Measurements from ENCODE around the gene WDR59. TPM values are rescaled to one million over a fixed set of nuclear protein-coding genes. Genes with fewer than 3 reads are reported as not detected.
"Not testable (repeated sequence)": the region's sequence is repeated elsewhere in the genome, so short reads cannot be mapped to it uniquely, and the experiment has no call there.

Gene WDR59
- total and polyA plus RNA-seq, 5 experiments from 2014 or later = 6.9 to 130 (median 12.9) TPM

- POLR2A ChIA-PET = no interaction called here
- no peak for ATAC-seq
- Mint-ChIP-seq H3K4me1 (no peaks in the 10 kb centered on the region), H3K9me3 (no peaks in the 10 kb centered on the region), H3K4me3 (no peak overlapping the region), H3K27ac (no peak overlapping the region), H3K27me3 (no peaks in the 10 kb centered on the region), H3K36me3 (no peaks in the 10 kb centered on the region)
- DNase-seq = no peak
Measured at GRCh38 chr16:74852500-74852875, 132.4 kb downstream of the WDR59 start.

- H3K4me1 Mint-ChIP-seq = no peaks in the 10 kb centered on the region
- H3K4me3 Mint-ChIP-seq = no peak overlapping the region
- no peak overlapping the region for H3K27ac Mint-ChIP-seq
- no peaks in the 10 kb centered on the region for H3K9me3 Mint-ChIP-seq
- H3K27me3 Mint-ChIP-seq = peaks cover 0 to 7% (median 0%) of the 10 kb centered on the region in 5 donors
- no peaks in the 10 kb centered on the region for H3K36me3 Mint-ChIP-seq
- DNase-seq (no peak), ATAC-seq (no peak)
- POLR2A ChIA-PET = no interaction called here
Measured at GRCh38 chr16:74850027-74850426, 134.9 kb downstream of the WDR59 start.

GRCh38 chr16:74847202-74847601 lies 137.7 kb downstream of the WDR59 start:
- Mint-ChIP-seq H3K36me3 (no peaks in the 10 kb centered on the region), H3K4me1 (peaks cover 0 to 6% (median 2%) of the 10 kb centered on the region in 4 donors), H3K9me3 (no peaks in the 10 kb centered on the region), H3K4me3 (no peak overlapping the region), H3K27ac (no peak overlapping the region), H3K27me3 (peaks cover 0 to 7% (median 0%) of the 10 kb centered on the region in 5 donors)
- no peak for DNase-seq
- ATAC-seq = no peak
- POLR2A ChIA-PET = no interaction called here

GRCh38 chr16:74846714-74847113 lies 138.2 kb downstream of the WDR59 start:
- H3K4me1 Mint-ChIP-seq = peaks cover 0 to 6% (median 2%) of the 10 kb centered on the region in 4 donors
- no peaks in the 10 kb centered on the region for H3K36me3 Mint-ChIP-seq
- DNase-seq (no peak), ATAC-seq (no peak)
- POLR2A ChIA-PET = no interaction called here
- H3K27ac Mint-ChIP-seq = no peak overlapping the region
- H3K9me3 Mint-ChIP-seq = no peaks in the 10 kb centered on the region
- peaks cover 0 to 7% (median 0%) of the 10 kb centered on the region in 5 donors for H3K27me3 Mint-ChIP-seq
- H3K4me3 Mint-ChIP-seq = no peak overlapping the region

GRCh38 chr16:74844041-74844980 lies 140.6 kb downstream of the WDR59 start:
- peaks cover 0 to 6% (median 2%) of the 10 kb centered on the region in 4 donors for H3K4me1 Mint-ChIP-seq
- POLR2A ChIA-PET = no interaction called here
- no peak overlapping the region for H3K4me3 Mint-ChIP-seq
- H3K27ac Mint-ChIP-seq = no peak overlapping the region
- peaks cover 0 to 7% (median 0%) of the 10 kb centered on the region in 5 donors for H3K27me3 Mint-ChIP-seq
- DNase-seq (no peak), ATAC-seq (no peak)
- H3K36me3 Mint-ChIP-seq = no peaks in the 10 kb centered on the region
- no peaks in the 10 kb centered on the region for H3K9me3 Mint-ChIP-seq

GRCh38 chr16:74843381-74844035 lies 141.4 kb downstream of the WDR59 start:
- H3K27me3 Mint-ChIP-seq, H3K4me1 Mint-ChIP-seq, DNase-seq, H3K27ac Mint-ChIP-seq, H3K9me3 Mint-ChIP-seq, ATAC-seq, H3K4me3 Mint-ChIP-seq, POLR2A ChIA-PET, H3K36me3 Mint-ChIP-seq: not testable (repeated sequence)

- POLR2A ChIA-PET = no interaction called here
- DNase-seq = no peak
- peaks cover 0 to 8% (median 3%) of the 10 kb centered on the region in 5 donors for H3K27me3 Mint-ChIP-seq
- peaks cover 0 to 6% (median 2%) of the 10 kb centered on the region in 4 donors for H3K4me1 Mint-ChIP-seq
- H3K4me3 Mint-ChIP-seq = no peak overlapping the region
- no peak for ATAC-seq
- no peaks in the 10 kb centered on the region for H3K9me3 Mint-ChIP-seq
- no peaks in the 10 kb centered on the region for H3K36me3 Mint-ChIP-seq
- H3K27ac Mint-ChIP-seq = no peak overlapping the region
Measured at GRCh38 chr16:74842413-74842812, 142.5 kb downstream of the WDR59 start.

GRCh38 chr16:74841904-74842303 lies 143.0 kb downstream of the WDR59 start:
- ATAC-seq (no peak), DNase-seq (no peak)
- Mint-ChIP-seq H3K4me1 (peaks cover 0 to 6% (median 2%) of the 10 kb centered on the region in 4 donors), H3K4me3 (no peak overlapping the region), H3K36me3 (no peaks in the 10 kb centered on the region), H3K27me3 (peaks cover 0 to 8% (median 3%) of the 10 kb centered on the region in 5 donors), H3K27ac (peak overlapping the region in 1 of 10 donors; percentile 31), H3K9me3 (no peaks in the 10 kb centered on the region)
- POLR2A ChIA-PET = no interaction called here

GRCh38 chr16:74841469-74841868 lies 143.5 kb downstream of the WDR59 start:
- POLR2A ChIA-PET = no interaction called here
- peak overlapping the region in 2 of 10 donors; percentile 31 to 61 for H3K27ac Mint-ChIP-seq

GRCh38 chr16:74837056-74837455 lies 147.9 kb downstream of the WDR59 start:
- POLR2A ChIA-PET = no interaction called here

More at GRCh38 chr16:74841469-74841868, 143.5 kb downstream of the WDR59 start:
- H3K36me3 Mint-ChIP-seq = no peaks in the 10 kb centered on the region
- no peak for ATAC-seq
- no peak overlapping the region for H3K4me3 Mint-ChIP-seq
- H3K27me3 Mint-ChIP-seq = peaks cover 0 to 8% (median 3%) of the 10 kb centered on the region in 5 donors
- no peaks in the 10 kb centered on the region for H3K9me3 Mint-ChIP-seq
- peaks cover 0 to 6% (median 2%) of the 10 kb centered on the region in 4 donors for H3K4me1 Mint-ChIP-seq
- no peak for DNase-seq

GRCh38 chr16:74836111-74836671 lies 148.7 kb downstream of the WDR59 start:
- POLR2A ChIA-PET = interaction anchor here (0.7 kb wide), 1 partner anchor 289 kb away, joined by 5 read pairs; no protein-coding TSS in a partner anchor
- Mint-ChIP-seq H3K27ac (no peak overlapping the region), H3K9me3 (no peaks in the 10 kb centered on the region)

More at GRCh38 chr16:74837056-74837455, 147.9 kb downstream of the WDR59 start:
- Mint-ChIP-seq H3K27ac (no peak overlapping the region), H3K4me1 (no peaks in the 10 kb centered on the region), H3K4me3 (no peak overlapping the region), H3K9me3 (no peaks in the 10 kb centered on the region), H3K27me3 (peaks cover 0 to 14% (median 7%) of the 10 kb centered on the region in 5 donors), H3K36me3 (peaks cover 0 to 4% (median 0%) of the 10 kb centered on the region in 3 donors)
- no peak for ATAC-seq
- DNase-seq = no peak

GRCh38 chr16:74832228-74832627 lies 152.7 kb downstream of the WDR59 start:
- H3K4me1 Mint-ChIP-seq = no peaks in the 10 kb centered on the region
- H3K27ac Mint-ChIP-seq = no peak overlapping the region
- DNase-seq = no peak
- H3K4me3 Mint-ChIP-seq = no peak overlapping the region
- H3K9me3 Mint-ChIP-seq = peaks cover 9 to 26% (median 18%) of the 10 kb centered on the region in 9 donors
- H3K36me3 Mint-ChIP-seq = peaks cover 0 to 25% (median 4%) of the 10 kb centered on the region in 3 donors
- H3K27me3 Mint-ChIP-seq = peaks cover 4 to 16% (median 6%) of the 10 kb centered on the region in 5 donors
- no peak for ATAC-seq
- POLR2A ChIA-PET = no interaction called here

More at GRCh38 chr16:74836111-74836671, 148.7 kb downstream of the WDR59 start:
- DNase-seq (no peak), ATAC-seq (no peak)
- Mint-ChIP-seq H3K4me3 (no peak overlapping the region), H3K4me1 (no peaks in the 10 kb centered on the region), H3K27me3 (peaks cover 4 to 17% (median 7%) of the 10 kb centered on the region in 5 donors), H3K36me3 (peaks cover 0 to 4% (median 0%) of the 10 kb centered on the region in 3 donors)

GRCh38 chr16:74831467-74831866 lies 153.5 kb downstream of the WDR59 start:
- peaks cover 0 to 25% (median 4%) of the 10 kb centered on the region in 3 donors for H3K36me3 Mint-ChIP-seq

More at GRCh38 chr16:74831467-74831866, 153.5 kb downstream of the WDR59 start:
- Mint-ChIP-seq H3K4me3 (no peak overlapping the region), H3K27ac (no peak overlapping the region), H3K27me3 (peaks cover 4 to 16% (median 6%) of the 10 kb centered on the region in 5 donors), H3K9me3 (peaks cover 9 to 27% (median 18%) of the 10 kb centered on the region in 9 donors), H3K4me1 (no peaks in the 10 kb centered on the region)
- ATAC-seq (no peak), DNase-seq (no peak)
- POLR2A ChIA-PET = no interaction called here
